ENCODE measurements around the gene PPDPF. TPM values are rescaled to one million over a fixed set of nuclear protein-coding genes. Genes with fewer than 3 reads are reported as not detected.

The PPDPF gene
- total and polyA plus RNA-seq, 12 donors = 7.4 to 193 (median 81.3) TPM

- no peak for DNase-seq
- TF ChIP-seq POLR2A (IDR thresholded peaks at IDR 0.05) (no peak), CTCF (IDR thresholded peaks at IDR 0.05) (peak in 2 of 6 experiments; percentile 9 to 27)
- Histone ChIP-seq H3K9me3 (replicated peaks in 1 of 3) (no peaks in the 10 kb centered on the region), H3K4me1 (replicated peaks in 1 of 2) (peaks cover 0 to 7% of the 10 kb centered on the region in 2 donors), H3K27ac (peak overlapping the region in 2 of 5 donors; percentile 30 to 32), H3K4me3 (peak overlapping the region in 1 of 4 donors; percentile 40), H3K27me3 (peaks cover 7% of the 10 kb centered on the region), H3K36me3 (replicated peaks in 1 of 2) (no peaks in the 10 kb centered on the region)
- 48 to 57% (median 51%) methylated on average over 19 to 27 of the region's 27 CpGs for WGBS, 4 donors
- intact Hi-C loops (cut with DNase I) = loop anchor here (2.0 to 10.0 kb wide), 3 partner anchors 326 to 439 kb away; partner anchors contain the start of genes ABHD16B (in 1 of the 2), SAMD10 (in 1 of the 2) and TPD52L2 (in 1 of the 2)
Measured at GRCh38 chr20:63538204-63539091, 17.9 kb downstream of the PPDPF start.

GRCh38 chr20:63539092-63539430 is 18.5 kb downstream of the PPDPF start:
- intact Hi-C loops (cut with DNase I) = loop anchor here (2.0 to 10.0 kb wide), 3 partner anchors 326 to 438 kb away; partner anchors contain the start of genes ABHD16B (in 1 of the 2), SAMD10 (in 1 of the 2) and TPD52L2 (in 1 of the 2)
- no peak overlapping the region for H3K27ac ChIP-seq
- DNase-seq = no peak
- no peaks in the 10 kb centered on the region for H3K36me3 ChIP-seq (replicated peaks in 1 of 2)
- no peak for TF ChIP-seq CTCF (IDR thresholded peaks at IDR 0.05)
- no peak for TF ChIP-seq POLR2A (IDR thresholded peaks at IDR 0.05)
- H3K9me3 ChIP-seq (replicated peaks in 1 of 3) = no peaks in the 10 kb centered on the region
- H3K27me3 ChIP-seq = peaks cover 7% of the 10 kb centered on the region
- WGBS, 4 donors = 81 to 92% (median 85%) methylated on average over 8 to 12 of the region's 12 CpGs
- peaks cover 0 to 7% of the 10 kb centered on the region in 2 donors for H3K4me1 ChIP-seq (replicated peaks in 1 of 2)
- no peak overlapping the region for H3K4me3 ChIP-seq

GRCh38 chr20:63539441-63540370 is 19.1 kb downstream of the PPDPF start:
- peaks cover 0 to 7% of the 10 kb centered on the region in 2 donors for H3K4me1 ChIP-seq (replicated peaks in 1 of 2)
- H3K9me3 ChIP-seq (replicated peaks in 1 of 3) = no peaks in the 10 kb centered on the region
- intact Hi-C loops (cut with DNase I) = loop anchor here (2.0 to 10.0 kb wide), 3 partner anchors 325 to 438 kb away; partner anchors contain the start of genes ABHD16B (in 1 of the 2), SAMD10 (in 1 of the 2) and TPD52L2 (in 1 of the 2)
- 75 to 91% (median 87%) methylated on average over 8 to 29 of the region's 29 CpGs for WGBS, 4 donors
- H3K27ac ChIP-seq = no peak overlapping the region
- no peaks in the 10 kb centered on the region for H3K36me3 ChIP-seq (replicated peaks in 1 of 2)
- peaks cover under 1% of the 10 kb centered on the region for H3K27me3 ChIP-seq
- H3K4me3 ChIP-seq = no peak overlapping the region
- DNase-seq = no peak
- no peak for TF ChIP-seq CTCF (IDR thresholded peaks at IDR 0.05)
- TF ChIP-seq POLR2A (IDR thresholded peaks at IDR 0.05) = no peak
